GM21737 (cell line): Measurements from ENCODE around the gene C12orf54.
"Not testable (repeated sequence)": the region's sequence is repeated elsewhere in the genome, so short reads cannot be mapped to it uniquely, and the experiment has no call there.

Experiments
- ATAC-seq: cut with Tn5 transposase; IDR thresholded peaks from one replicate; pipeline ENCODE4 v1.9.1; 2021; ENCODE audit warnings: mild to moderate bottlenecking, moderate library complexity; ENCODE audit not compliant: unreplicated experiment

The C12orf54 gene

DNA sequence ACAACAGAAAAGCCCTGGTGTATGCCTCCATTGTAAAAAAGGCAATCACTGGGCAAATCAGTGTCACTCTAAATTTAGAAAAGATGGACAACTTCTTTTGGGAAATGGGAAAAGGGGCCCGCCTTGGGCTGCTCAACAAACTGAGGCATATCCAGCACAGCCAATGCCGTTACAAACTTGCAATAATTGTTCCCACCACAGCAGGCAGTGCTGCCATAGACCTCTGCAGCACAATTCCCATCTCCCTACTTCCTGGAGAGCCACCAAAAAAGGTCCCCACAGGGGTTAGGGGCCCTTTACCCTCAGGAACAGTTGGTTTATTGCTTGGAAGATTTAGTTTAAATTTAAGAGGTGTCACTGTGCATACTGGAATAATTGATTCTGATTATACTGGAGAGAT lies 26.7 kb downstream of the C12orf54 start:
- no peak for ATAC-seq

DNA sequence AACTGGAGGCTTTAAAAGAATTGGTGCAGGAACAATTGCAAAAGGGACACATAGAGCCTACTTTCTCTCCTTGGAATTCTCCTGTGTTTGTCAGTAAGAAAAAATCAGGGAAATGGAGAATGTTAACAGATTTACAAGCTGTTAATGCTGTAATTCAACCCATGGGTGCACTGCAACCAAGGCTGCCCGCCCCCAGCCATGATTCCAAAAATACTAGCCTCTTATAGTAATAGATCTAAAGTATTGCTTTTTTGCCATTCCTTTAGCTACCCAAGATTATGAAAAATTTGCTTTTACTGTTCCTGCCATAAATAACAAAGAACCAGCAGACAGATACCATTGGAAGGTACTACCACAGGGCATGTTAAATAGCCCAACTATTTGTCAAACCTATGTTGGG lies 27.8 kb downstream of the C12orf54 start:
- ATAC-seq = no peak

DNA sequence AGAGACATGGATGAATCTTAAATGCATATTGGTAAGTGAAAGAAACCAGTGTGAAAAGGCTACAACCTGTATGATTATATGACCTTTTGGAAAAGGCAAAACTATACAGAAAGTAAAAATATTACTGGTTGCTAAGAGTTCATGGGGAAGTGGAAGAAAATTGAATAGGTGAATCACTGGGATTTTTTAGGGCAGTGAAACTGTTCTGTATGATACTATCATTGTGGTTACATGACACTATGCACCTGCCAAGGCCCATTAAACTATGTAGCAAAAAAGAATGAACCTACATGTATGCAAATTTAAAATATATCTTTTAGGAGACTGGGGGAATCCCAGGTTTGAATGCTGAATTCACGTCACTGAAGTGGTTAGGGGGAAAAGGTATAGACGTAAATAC lies 30.6 kb downstream of the C12orf54 start:
- ATAC-seq = no peak

- no peak for ATAC-seq
These were observed 32.4 kb downstream of the C12orf54 start for GRCh38 chr12:48514728-48515127.

- not testable (repeated sequence) for ATAC-seq
These were observed 38.1 kb downstream of the C12orf54 start for GRCh38 chr12:48520381-48520780.

DNA sequence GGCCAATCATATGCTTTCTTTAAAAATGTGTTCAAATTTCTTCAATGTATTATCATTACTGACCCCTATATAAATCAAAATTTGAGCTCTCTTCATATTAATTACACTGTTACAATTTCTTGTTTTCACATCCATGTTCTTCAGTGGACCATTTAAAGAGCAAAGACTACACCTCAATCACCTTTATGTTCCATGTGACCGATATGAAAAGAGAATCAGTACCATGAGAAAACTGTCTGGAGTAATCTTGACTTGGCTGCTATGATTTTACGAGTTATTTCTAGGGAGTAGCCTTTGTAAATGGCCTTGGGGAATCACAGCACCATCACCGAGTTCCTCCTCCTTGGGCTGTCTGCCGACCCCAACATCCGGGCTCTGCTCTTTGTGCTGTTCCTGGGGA lies 43.0 kb downstream of the C12orf54 start, which contains the start of gene OR8S1:
OR8S1 (plus strand) TSS at position 301 of the 400 bp plus-strand sequence; CDS start at position 301, 0 bp downstream.
- ATAC-seq = no peak

DNA sequence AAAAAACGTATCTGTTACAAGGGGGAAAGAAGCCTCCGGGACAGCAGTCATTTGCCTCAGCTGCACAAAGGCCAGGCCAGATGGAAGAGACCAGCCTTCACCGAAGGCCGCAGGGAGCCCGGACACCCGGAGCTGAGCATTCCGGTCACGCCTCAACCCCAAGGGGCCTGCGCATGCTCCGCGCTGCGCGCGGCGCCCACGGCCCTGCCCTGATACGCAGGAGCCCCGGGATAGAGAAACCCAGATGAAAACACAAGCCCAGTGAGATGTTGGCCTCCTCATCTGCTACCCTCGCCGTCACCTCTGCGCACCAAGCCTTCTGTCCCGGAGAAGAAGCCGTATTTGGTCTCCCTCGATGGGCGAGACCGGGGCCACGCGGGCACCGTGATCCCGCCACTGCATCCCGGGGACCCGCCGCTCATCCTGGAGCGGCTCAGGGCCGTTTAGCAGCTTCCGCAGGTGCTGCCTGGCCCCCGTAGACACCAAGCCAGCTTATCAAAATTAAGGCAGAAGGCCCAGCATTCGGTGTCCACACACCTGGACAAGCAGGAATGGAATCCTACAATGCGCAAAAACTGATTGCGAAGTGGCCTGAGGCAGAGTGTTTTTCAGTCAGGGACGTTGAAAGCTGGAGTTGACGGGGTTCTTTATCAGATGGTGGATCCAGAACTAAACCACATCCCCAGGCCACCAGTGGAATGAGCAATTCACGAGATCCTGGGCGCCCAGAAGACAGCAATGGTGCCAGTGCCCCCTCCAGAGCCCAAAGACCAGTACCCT lies 45.8 kb downstream of the C12orf54 start:
- ATAC-seq = no peak

GRCh38 chr12:48532601-48533000 lies 50.3 kb downstream of the C12orf54 start:
- ATAC-seq = no peak

DNA sequence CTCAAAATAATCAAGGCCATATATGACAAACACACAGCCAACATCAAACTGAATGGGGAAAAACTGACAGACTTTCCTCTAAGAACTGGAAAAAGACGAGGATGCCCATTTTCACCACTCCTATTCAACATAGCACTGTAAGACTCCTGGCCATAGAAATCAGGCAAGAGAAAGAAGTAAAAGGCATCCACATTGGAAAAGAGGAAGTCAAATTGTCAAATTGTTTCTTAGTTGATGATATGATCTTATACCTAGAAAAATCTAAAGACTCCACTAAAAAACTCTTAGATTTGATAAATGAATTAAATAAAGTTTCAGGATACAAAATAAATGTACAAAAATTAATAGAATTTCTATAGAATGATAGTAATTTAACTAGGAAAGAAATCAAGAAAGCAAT lies 54.3 kb downstream of the C12orf54 start:
- ATAC-seq = no peak

DNA sequence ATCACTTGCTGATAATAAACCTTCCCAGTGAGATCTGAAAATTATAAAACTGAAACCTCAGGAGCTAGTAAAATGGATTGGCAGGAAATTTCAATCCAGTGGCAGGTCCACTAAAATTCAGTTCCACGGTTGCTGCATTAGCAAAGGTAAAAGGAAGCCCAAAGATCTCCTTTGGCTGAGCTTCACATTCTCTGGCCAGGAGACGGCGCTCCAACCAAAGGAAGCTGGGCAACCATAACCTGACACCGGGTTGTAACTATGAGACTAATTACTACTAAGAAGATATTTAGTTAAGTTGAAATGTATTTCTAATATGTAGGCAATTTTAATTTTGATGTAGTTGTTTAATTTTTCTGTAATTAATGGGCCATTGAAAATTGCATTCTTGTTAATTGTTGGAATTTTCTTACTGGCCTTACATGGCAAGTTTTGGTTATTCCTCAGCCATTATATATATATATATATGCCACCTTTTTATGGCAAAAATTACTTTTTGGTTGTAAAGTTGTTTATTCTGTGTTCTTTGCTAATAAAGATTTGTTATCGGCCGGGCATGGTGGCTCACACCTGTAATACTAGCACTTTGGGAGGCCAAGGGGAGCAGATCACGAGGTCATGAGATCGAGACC lies 60.1 kb downstream of the C12orf54 start:
- ATAC-seq = no peak

GRCh38 chr12:48545833-48546469 lies 63.7 kb downstream of the C12orf54 start:
- ATAC-seq = no peak
